ENCODE measurements around the gene MSTO1. TPM values are rescaled to one million over a fixed set of nuclear protein-coding genes. Genes with fewer than 3 reads are reported as not detected.
"Not testable (repeated sequence)": the region's sequence is repeated elsewhere in the genome, so short reads cannot be mapped to it uniquely, and the experiment has no call there.

MSTO1 gene
- total RNA-seq, 1 experiment from 2014 or later, result 80.5 TPM

DNA sequence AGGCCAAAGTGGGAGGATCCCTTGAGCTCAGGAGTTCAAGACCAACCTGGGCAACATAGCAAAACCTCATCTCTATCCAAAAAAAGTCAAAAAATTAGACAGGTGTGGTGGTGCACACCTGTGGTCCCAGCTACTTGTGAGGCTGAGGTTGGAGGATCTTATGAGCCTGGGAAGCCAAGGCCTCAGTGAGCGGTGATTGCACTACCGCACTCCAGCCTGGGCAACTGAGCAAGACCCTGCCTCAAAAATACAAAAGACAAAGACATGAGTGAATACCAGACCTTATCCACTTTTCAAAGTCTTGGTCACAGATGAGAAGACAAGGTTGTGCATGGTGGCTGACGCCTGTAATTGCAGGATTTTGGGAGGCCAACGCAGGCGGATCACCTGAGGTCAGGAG, 13.2 kb upstream of the MSTO1 start:
- ChIA-PET CTCF (no interaction called here), POLR2A (ENCODE audit: low non-redundant PET) (no interaction called here)

DNA sequence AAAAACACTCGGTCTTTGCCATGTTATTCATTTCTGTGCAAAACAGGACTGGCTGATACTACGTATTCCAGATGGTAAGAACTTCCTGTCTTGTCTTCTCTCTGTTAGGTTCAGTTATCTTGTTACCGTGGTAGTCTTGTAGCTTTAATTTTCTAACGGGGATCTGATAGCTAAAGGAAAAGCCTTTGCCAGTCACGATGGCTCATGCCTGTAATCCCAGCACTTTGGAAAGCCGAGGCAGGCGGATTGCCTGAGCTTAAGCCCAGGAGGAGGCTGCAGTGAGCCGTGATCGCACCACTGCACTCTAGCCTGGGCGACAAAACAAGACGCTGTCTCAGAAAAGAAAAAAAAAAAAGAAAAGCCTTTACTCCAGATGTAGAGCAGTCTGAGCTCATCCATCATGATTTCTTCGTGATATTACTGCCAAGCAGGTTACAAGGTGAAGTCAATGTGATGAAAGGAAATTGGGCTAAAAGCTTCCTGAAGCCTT, 11.1 kb upstream of the MSTO1 start:
- ChIA-PET CTCF (interaction anchor here (0.7 kb wide), 1 partner anchor 68 kb away, joined by 4 read pairs; no protein-coding TSS in a partner anchor), POLR2A (ENCODE audit: low non-redundant PET) (no interaction called here)
- BruUV-seq (replicated peaks), result no TSS peak
- no peak overlapping the region for H3K4me3 ChIP-seq (ENCODE audit: low read depth, low read length, poor library complexity, severe bottlenecking)
- no peak for DNase-seq (ENCODE audit: low spot score)
- H3K9me3 ChIP-seq (ENCODE audit: low read depth, low read length, poor library complexity, severe bottlenecking), result no peaks in the 10 kb centered on the region
- no peaks in the 10 kb centered on the region for H3K36me3 ChIP-seq (ENCODE audit: insufficient read depth, low read length, poor library complexity, severe bottlenecking)
- intact Hi-C loops (cut with micrococcal nuclease; ENCODE audit: unreplicated experiment), result loop anchor here (10.0 kb wide), 4 partner anchors 46 to 424 kb away; partner anchors contain the start of genes KRTCAP2, MTX1, RUSC1 and THBS3
- no peaks in the 10 kb centered on the region for H3K4me1 ChIP-seq (ENCODE audit: insufficient read depth, low read length, poor library complexity, severe bottlenecking)
- no peaks in the 10 kb centered on the region for H3K27me3 ChIP-seq (replicated peaks; ENCODE audit: insufficient read depth, low read depth, low read length, poor library complexity)
- no peak overlapping the region for H3K27ac ChIP-seq (ENCODE audit: low read depth, low read length, poor library complexity, severe bottlenecking)
- TF ChIP-seq, protein P1, sequence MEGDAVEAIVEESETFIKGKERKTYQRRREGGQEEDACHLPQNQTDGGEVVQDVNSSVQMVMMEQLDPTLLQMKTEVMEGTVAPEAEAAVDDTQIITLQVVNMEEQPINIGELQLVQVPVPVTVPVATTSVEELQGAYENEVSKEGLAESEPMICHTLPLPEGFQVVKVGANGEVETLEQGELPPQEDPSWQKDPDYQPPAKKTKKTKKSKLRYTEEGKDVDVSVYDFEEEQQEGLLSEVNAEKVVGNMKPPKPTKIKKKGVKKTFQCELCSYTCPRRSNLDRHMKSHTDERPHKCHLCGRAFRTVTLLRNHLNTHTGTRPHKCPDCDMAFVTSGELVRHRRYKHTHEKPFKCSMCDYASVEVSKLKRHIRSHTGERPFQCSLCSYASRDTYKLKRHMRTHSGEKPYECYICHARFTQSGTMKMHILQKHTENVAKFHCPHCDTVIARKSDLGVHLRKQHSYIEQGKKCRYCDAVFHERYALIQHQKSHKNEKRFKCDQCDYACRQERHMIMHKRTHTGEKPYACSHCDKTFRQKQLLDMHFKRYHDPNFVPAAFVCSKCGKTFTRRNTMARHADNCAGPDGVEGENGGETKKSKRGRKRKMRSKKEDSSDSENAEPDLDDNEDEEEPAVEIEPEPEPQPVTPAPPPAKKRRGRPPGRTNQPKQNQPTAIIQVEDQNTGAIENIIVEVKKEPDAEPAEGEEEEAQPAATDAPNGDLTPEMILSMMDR (conservative IDR thresholded peaks at IDR 0.05; ENCODE audit: low read depth, low read length), result no peak
- no peak for TF ChIP-seq EZH2 (IDR thresholded peaks at IDR 0.05; ENCODE audit: borderline replicate concordance, low read depth, low read length, poor library complexity, severe bottlenecking)

More for the DNA sequence above, 13.2 kb upstream of the MSTO1 start:
- Histone ChIP-seq H3K27me3 (replicated peaks; ENCODE audit: insufficient read depth, low read depth, low read length, poor library complexity) (no peaks in the 10 kb centered on the region), H3K36me3 (ENCODE audit: insufficient read depth, low read length, poor library complexity, severe bottlenecking) (no peaks in the 10 kb centered on the region), H3K4me1 (ENCODE audit: insufficient read depth, low read length, poor library complexity, severe bottlenecking) (no peaks in the 10 kb centered on the region), H3K9me3 (ENCODE audit: low read depth, low read length, poor library complexity, severe bottlenecking) (no peaks in the 10 kb centered on the region), H3K27ac (ENCODE audit: low read depth, low read length, poor library complexity, severe bottlenecking) (no peak overlapping the region), H3K4me3 (ENCODE audit: low read depth, low read length, poor library complexity, severe bottlenecking) (no peak overlapping the region)
- BruUV-seq (replicated peaks), result no TSS peak
- DNase-seq (ENCODE audit: low spot score), result no peak
- no peak for TF ChIP-seq EZH2 (IDR thresholded peaks at IDR 0.05; ENCODE audit: borderline replicate concordance, low read depth, low read length, poor library complexity, severe bottlenecking)
- TF ChIP-seq, protein P1 (conservative IDR thresholded peaks at IDR 0.05; ENCODE audit: low read depth, low read length), result no peak
- intact Hi-C loops (cut with micrococcal nuclease; ENCODE audit: unreplicated experiment), result loop anchor here (10.0 kb wide), 4 partner anchors 48 to 422 kb away; partner anchors contain the start of genes KRTCAP2, MTX1, RUSC1 and THBS3

DNA sequence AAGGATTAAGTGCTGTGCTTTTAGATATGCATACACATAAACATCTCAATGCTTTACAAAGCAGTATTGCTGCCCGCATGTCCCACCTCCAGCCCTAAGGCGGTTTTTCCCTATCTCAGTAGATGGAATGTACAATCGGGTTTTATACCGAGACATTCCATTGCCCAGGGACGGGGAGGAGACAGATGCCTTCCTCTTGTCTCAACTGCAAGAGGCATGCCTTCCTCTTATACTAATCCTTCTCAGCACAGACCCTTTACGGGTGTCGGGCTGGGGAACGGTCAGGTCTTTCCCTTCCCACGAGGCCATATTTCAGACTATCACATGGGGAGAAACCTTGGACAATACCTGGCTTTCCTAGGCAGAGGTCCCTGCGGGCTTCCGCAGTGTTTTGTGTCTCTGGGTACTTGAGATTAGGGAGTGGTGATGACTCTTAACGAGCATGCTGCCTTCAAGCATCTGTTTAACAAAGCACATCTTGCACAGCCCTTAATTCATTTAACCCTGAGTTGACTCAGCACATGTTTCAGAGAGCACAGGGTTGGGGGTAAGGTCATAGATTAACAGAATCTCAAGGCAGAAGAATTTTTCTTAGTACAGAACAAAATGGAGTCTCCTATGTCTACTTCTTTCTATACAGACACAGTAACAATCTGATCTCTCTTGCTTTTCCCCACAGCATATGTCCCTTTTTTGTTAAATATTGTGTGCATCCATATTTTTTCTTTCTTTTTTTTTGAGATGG, 10.0 kb upstream of the MSTO1 start:
- H3K4me1 ChIP-seq (ENCODE audit: insufficient read depth, low read length, poor library complexity, severe bottlenecking); POLR2A ChIA-PET (ENCODE audit: low non-redundant PET); H3K4me3 ChIP-seq (ENCODE audit: low read depth, low read length, poor library complexity, severe bottlenecking); DNase-seq (ENCODE audit: low spot score); H3K27ac ChIP-seq (ENCODE audit: low read depth, low read length, poor library complexity, severe bottlenecking); H3K36me3 ChIP-seq (ENCODE audit: insufficient read depth, low read length, poor library complexity, severe bottlenecking); H3K9me3 ChIP-seq (ENCODE audit: low read depth, low read length, poor library complexity, severe bottlenecking); BruUV-seq (replicated peaks); H3K27me3 ChIP-seq (replicated peaks; ENCODE audit: insufficient read depth, low read depth, low read length, poor library complexity); CTCF ChIA-PET: not testable (repeated sequence)
- intact Hi-C loops (cut with micrococcal nuclease; ENCODE audit: unreplicated experiment), result loop anchor here (10.0 kb wide), 4 partner anchors 45 to 425 kb away; partner anchors contain the start of genes KRTCAP2, MTX1, RUSC1 and THBS3
